NCI-H1930 (cell line): ENCODE results near the gene TTPAL.
A peak's percentile ranks its signal among the peaks of the same experiment; 100 is the strongest.

Experiments used
- DNase-seq, 2 experiments: peaks; one replicate each; lab custom pipeline; 2025; lab: John Stamatoyannopoulos, UW

TTPAL gene

GRCh38 chr20:44442298-44443070, 33.2 kb upstream of the TTPAL start:
- DNase-seq = no peak

GRCh38 chr20:44445742-44446710, 29.6 kb upstream of the TTPAL start:
- no peak for DNase-seq

GRCh38 chr20:44447827-44448419, 27.8 kb upstream of the TTPAL start:
- DNase-seq = no peak

- DNase-seq = peak; percentile 21 to 64
Observed at GRCh38 chr20:44448753-44449546, 26.7 kb upstream of the TTPAL start.

- DNase-seq = no peak
Observed at GRCh38 chr20:44449864-44450263, 25.8 kb upstream of the TTPAL start.

- DNase-seq = no peak
Observed at GRCh38 chr20:44450281-44450889, 25.3 kb upstream of the TTPAL start.

- no peak for DNase-seq
Observed at GRCh38 chr20:44450903-44451450, 24.7 kb upstream of the TTPAL start.

- no peak for DNase-seq
Observed at GRCh38 chr20:44454306-44454963, 21.2 kb upstream of the TTPAL start.

- DNase-seq = no peak
Observed at GRCh38 chr20:44455126-44455525, 20.5 kb upstream of the TTPAL start.

- DNase-seq = no peak
Observed at GRCh38 chr20:44456611-44457010, 19.1 kb upstream of the TTPAL start.

- no peak for DNase-seq
Observed at GRCh38 chr20:44457016-44457415, 18.7 kb upstream of the TTPAL start.

- DNase-seq = no peak
Observed at GRCh38 chr20:44459271-44459670, 16.4 kb upstream of the TTPAL start.

GRCh38 chr20:44460795-44461141, 14.9 kb upstream of the TTPAL start:
- peak in 1 of 2 experiments; percentile 40 for DNase-seq

- no peak for DNase-seq
Observed at GRCh38 chr20:44461142-44461802, 14.4 kb upstream of the TTPAL start.

- no peak for DNase-seq
Observed at GRCh38 chr20:44461803-44462174, 13.9 kb upstream of the TTPAL start.

GRCh38 chr20:44463466-44463865, 12.2 kb upstream of the TTPAL start:
- no peak for DNase-seq

GRCh38 chr20:44464514-44464913, 11.2 kb upstream of the TTPAL start:
- DNase-seq = no peak

GRCh38 chr20:44465001-44465560, 10.6 kb upstream of the TTPAL start:
- no peak for DNase-seq

- no peak for DNase-seq
Observed at GRCh38 chr20:44467289-44467883, 8.3 kb upstream of the TTPAL start.
